NCI-H2171 treated with DMSO at 0.1 percent for 48 hours (cell line): ENCODE data around the gene THBS4.

Experiments
- DNase-seq: peaks from one replicate; lab custom pipeline; 2025; lab: John Stamatoyannopoulos, UW

Gene THBS4

GRCh38 chr5:80034962-80035821 is at the start of gene THBS4:
THBS4 (plus strand) TSS chr5:80035348; CDS start chr5:80035538, 190 bp downstream.
- no peak for DNase-seq

GRCh38 chr5:79986260-79986659 is 48.9 kb upstream of the THBS4 start:
- DNase-seq = no peak

GRCh38 chr5:79990205-79990597 is 44.9 kb upstream of the THBS4 start:
- no peak for DNase-seq

GRCh38 chr5:79990598-79991507 is 44.3 kb upstream of the THBS4 start, which contains the start of gene MTX3:
MTX3 (minus strand) TSS chr5:79991262; CDS start chr5:79991238, 24 bp downstream.
- DNase-seq = peak; percentile 85

- DNase-seq = no peak
These were observed 42.1 kb upstream of the THBS4 start for GRCh38 chr5:79992891-79993657.

GRCh38 chr5:79999722-80000121 is 35.4 kb upstream of the THBS4 start:
- no peak for DNase-seq

- DNase-seq = no peak
These were observed 32.5 kb upstream of the THBS4 start for GRCh38 chr5:80002677-80003076.

- DNase-seq = no peak
These were observed 26.0 kb upstream of the THBS4 start for GRCh38 chr5:80008995-80009765.

GRCh38 chr5:80010754-80011392 is 24.3 kb upstream of the THBS4 start:
- DNase-seq = peak; percentile 87

- no peak for DNase-seq
These were observed 10.1 kb upstream of the THBS4 start for GRCh38 chr5:80025069-80025468.

GRCh38 chr5:80026841-80027240 is 8.3 kb upstream of the THBS4 start:
- no peak for DNase-seq

- no peak for DNase-seq
These were observed 4.0 kb upstream of the THBS4 start for GRCh38 chr5:80031109-80031508.

GRCh38 chr5:80033513-80033912 is 1.6 kb upstream of the THBS4 start:
- DNase-seq = no peak

GRCh38 chr5:80034559-80034958 is 589 bp upstream of the THBS4 start:
- no peak for DNase-seq

GRCh38 chr5:80035839-80036238 is 691 bp downstream of the THBS4 start:
- no peak for DNase-seq

- DNase-seq = no peak
These were observed 1.5 kb downstream of the THBS4 start for GRCh38 chr5:80036615-80037014.

GRCh38 chr5:80037366-80037765 is 2.2 kb downstream of the THBS4 start:
- DNase-seq = no peak

GRCh38 chr5:80039650-80040049 is 4.5 kb downstream of the THBS4 start:
- no peak for DNase-seq

GRCh38 chr5:80041527-80041926 is 6.4 kb downstream of the THBS4 start:
- peak; percentile 42 for DNase-seq

- DNase-seq = no peak
These were observed 7.2 kb downstream of the THBS4 start for GRCh38 chr5:80042330-80042729.

GRCh38 chr5:80043187-80043586 is 8.0 kb downstream of the THBS4 start:
- DNase-seq = no peak
